Suprapubic skin (tissue), 4 donors: ENCODE data around the gene TMEM63A. TPM values are rescaled to one million over a fixed set of nuclear protein-coding genes. Genes with fewer than 3 reads are reported as not detected.
"Not testable (repeated sequence)": the region's sequence is repeated elsewhere in the genome, so short reads cannot be mapped to it uniquely, and the experiment has no call there.

Experiments
- DNase-seq, 2 donors: peaks; one replicate each; pipeline ENCODE4 v3.0.0-alpha.2; 2019; ENCODE audit warnings: low spot score in 2 of 2
- H3K27ac ChIP-seq: fragments of 200-600 bp; sonication (generic); one replicate; pipeline ENCODE4 v1.5.1; 2019
- H3K27me3 ChIP-seq: fragments of 200-600 bp; sonication (generic); one replicate; pipeline ENCODE4 v1.5.1; 2019
- H3K36me3 ChIP-seq: fragments of 200-600 bp; sonication (generic); one replicate; pipeline ENCODE4 v1.5.1; 2019
- H3K4me1 ChIP-seq: fragments of 200-600 bp; sonication (generic); one replicate; pipeline ENCODE4 v1.5.1; 2019
- H3K4me3 ChIP-seq: fragments of 200-600 bp; sonication (generic); one replicate; pipeline ENCODE4 v1.5.1; 2019; ENCODE audit warnings: mild to moderate bottlenecking
- H3K9me3 ChIP-seq: fragments of 200-600 bp; sonication (generic); one replicate; pipeline ENCODE4 v1.5.1; 2019
- EP300 ChIP-seq: sonication (generic); formaldehyde crosslinking; IDR thresholded peaks from one replicate; pipeline ENCODE4 v1.6.1; 2017; ENCODE audit warnings: antibody characterized with exemption
- POLR2A ChIP-seq, 2 donors: fragments of 450-650 bp; IDR thresholded peaks; one replicate each; pipeline ENCODE4 v1.6.1; 2017; ENCODE audit warnings: antibody characterized with exemption in 2 of 2, mild to moderate bottlenecking in 2 of 2, moderate library complexity in 2 of 2
- POLR2AphosphoS5 ChIP-seq, 3 donors: sonication (generic); formaldehyde crosslinking; IDR thresholded peaks; one replicate each; pipeline ENCODE4 v1.6.1; 2017; ENCODE audit warnings: antibody characterized with exemption in 3 of 3
- WGBS: methylation state at CpG from one replicate; pipeline ENCODE4 v1.1.5; 2018; 5-methylcytosine and 5-hydroxymethylcytosine counted together
- total RNA-seq, 4 donors: library from RNA; depleted of rRNA; stranded (reverse); fragments of >200 nt; gene quantifications; one replicate each; pipeline ENCODE4 v1.1.0, GENCODE V29; 2016
- TF ChIP-seq, protein P1 (sequence below), 2 donors: fragments of 200-600 bp in 1 of 2; fragments of 450-650 bp in 1 of 2; sonication (generic) in 1 of 2; IDR thresholded peaks; one replicate each; pipeline ENCODE4 v1.5.1; 2016 to 2019; ENCODE audit warnings: antibody characterized with exemption in 2 of 2, mild to moderate bottlenecking in 1 of 2, moderate library complexity in 1 of 2

Gene TMEM63A
- total RNA-seq, 4 donors from 2014 or later = 32.6 to 162 (median 48.9) TPM

- no peak for DNase-seq
- 55% methylated on average over 6 of the region's 7 CpGs for WGBS
- H3K27me3 ChIP-seq = no peaks in the 10 kb centered on the region
- TF ChIP-seq, protein P1, sequence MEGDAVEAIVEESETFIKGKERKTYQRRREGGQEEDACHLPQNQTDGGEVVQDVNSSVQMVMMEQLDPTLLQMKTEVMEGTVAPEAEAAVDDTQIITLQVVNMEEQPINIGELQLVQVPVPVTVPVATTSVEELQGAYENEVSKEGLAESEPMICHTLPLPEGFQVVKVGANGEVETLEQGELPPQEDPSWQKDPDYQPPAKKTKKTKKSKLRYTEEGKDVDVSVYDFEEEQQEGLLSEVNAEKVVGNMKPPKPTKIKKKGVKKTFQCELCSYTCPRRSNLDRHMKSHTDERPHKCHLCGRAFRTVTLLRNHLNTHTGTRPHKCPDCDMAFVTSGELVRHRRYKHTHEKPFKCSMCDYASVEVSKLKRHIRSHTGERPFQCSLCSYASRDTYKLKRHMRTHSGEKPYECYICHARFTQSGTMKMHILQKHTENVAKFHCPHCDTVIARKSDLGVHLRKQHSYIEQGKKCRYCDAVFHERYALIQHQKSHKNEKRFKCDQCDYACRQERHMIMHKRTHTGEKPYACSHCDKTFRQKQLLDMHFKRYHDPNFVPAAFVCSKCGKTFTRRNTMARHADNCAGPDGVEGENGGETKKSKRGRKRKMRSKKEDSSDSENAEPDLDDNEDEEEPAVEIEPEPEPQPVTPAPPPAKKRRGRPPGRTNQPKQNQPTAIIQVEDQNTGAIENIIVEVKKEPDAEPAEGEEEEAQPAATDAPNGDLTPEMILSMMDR (IDR thresholded peaks at IDR 0.05) = no peak
- TF ChIP-seq EP300 (no peak), POLR2A (IDR thresholded peaks at IDR 0.05) (no peak), POLR2AphosphoS5 (IDR thresholded peaks at IDR 0.05) (no peak)
- H3K9me3 ChIP-seq = no peaks in the 10 kb centered on the region
- no peaks in the 10 kb centered on the region for H3K36me3 ChIP-seq
- no peak overlapping the region for H3K4me3 ChIP-seq
- H3K4me1 ChIP-seq = peaks cover 85% of the 10 kb centered on the region
- H3K27ac ChIP-seq = peak overlapping the region; percentile 81
Measured at GRCh38 chr1:225814381-225814780, 67.8 kb downstream of the TMEM63A start.

GRCh38 chr1:225813214-225813964 is 68.8 kb downstream of the TMEM63A start:
- TF ChIP-seq, protein P1 (IDR thresholded peaks at IDR 0.05) = no peak
- peak in 1 of 3 donors; percentile 70 for TF ChIP-seq POLR2AphosphoS5 (IDR thresholded peaks at IDR 0.05)
- peak overlapping the region; percentile 81 for H3K27ac ChIP-seq
- DNase-seq = peak in 1 of 2 donors; percentile 87
- peaks cover 84% of the 10 kb centered on the region for H3K4me1 ChIP-seq
- no peaks in the 10 kb centered on the region for H3K9me3 ChIP-seq
- WGBS = 37% methylated on average over 8 of the region's 10 CpGs
- H3K36me3 ChIP-seq = no peaks in the 10 kb centered on the region
- peak overlapping the region; percentile 10 for H3K4me3 ChIP-seq
- no peaks in the 10 kb centered on the region for H3K27me3 ChIP-seq

GRCh38 chr1:225812488-225813213 is 69.5 kb downstream of the TMEM63A start:
- no peaks in the 10 kb centered on the region for H3K36me3 ChIP-seq
- peak overlapping the region; percentile 81 for H3K27ac ChIP-seq
- 66% methylated on average over 7 of the region's 8 CpGs for WGBS
- peak overlapping the region; percentile 10 for H3K4me3 ChIP-seq
- no peak for DNase-seq
- no peaks in the 10 kb centered on the region for H3K27me3 ChIP-seq
- no peaks in the 10 kb centered on the region for H3K9me3 ChIP-seq
- TF ChIP-seq EP300 (no peak), POLR2A (IDR thresholded peaks at IDR 0.05) (no peak)
- peaks cover 76% of the 10 kb centered on the region for H3K4me1 ChIP-seq

- DNase-seq = no peak
- Histone ChIP-seq H3K4me3 (peak overlapping the region; percentile 77), H3K9me3 (no peaks in the 10 kb centered on the region), H3K27ac (peak overlapping the region; percentile 0), H3K36me3 (no peaks in the 10 kb centered on the region), H3K4me1 (peaks cover 68% of the 10 kb centered on the region), H3K27me3 (no peaks in the 10 kb centered on the region)
- WGBS = 67% methylated on average over 10 of the region's 10 CpGs
- no peak for TF ChIP-seq EP300
- TF ChIP-seq, protein P1 (IDR thresholded peaks at IDR 0.05) = peak in 1 of 2 donors; percentile 11
Measured at GRCh38 chr1:225811622-225812487, 70.3 kb downstream of the TMEM63A start.

GRCh38 chr1:225810579-225811538 is 71.3 kb downstream of the TMEM63A start:
- 17% methylated on average over 28 of the region's 29 CpGs for WGBS
- Histone ChIP-seq H3K27ac (peak overlapping the region; percentile 83), H3K4me1 (peaks cover 58% of the 10 kb centered on the region), H3K4me3 (peak overlapping the region; percentile 77)
- H3K36me3 ChIP-seq, DNase-seq, H3K9me3 ChIP-seq, H3K27me3 ChIP-seq: not testable (repeated sequence)
